GM12864 (cell line): Measurements from ENCODE around the gene ELAVL3.

Experiments
- DNase-seq: peaks from one replicate; pipeline ENCODE4 v3.0.0-alpha.2; 2011; ENCODE audit warnings: low read depth
- H3K4me3 ChIP-seq: 2 replicates; pipeline ENCODE4 v1.5.1; 2011; ENCODE audit warnings: mild to moderate bottlenecking, low read depth, low read length, control low read depth
- CTCF ChIP-seq: IDR thresholded peaks from 2 replicates; pipeline ENCODE4 v1.5.1; 2011; ENCODE audit warnings: low read depth, mild to moderate bottlenecking, moderate library complexity, low read length, control low read depth, inconsistent platforms; ENCODE audit errors: missing control alignments

Gene ELAVL3

GRCh38 chr19:11507370-11508078, 26.7 kb upstream of the ELAVL3 start:
- H3K4me3 ChIP-seq: no peak overlapping the region
- no peak for TF ChIP-seq CTCF
- DNase-seq: no peak

DNA sequence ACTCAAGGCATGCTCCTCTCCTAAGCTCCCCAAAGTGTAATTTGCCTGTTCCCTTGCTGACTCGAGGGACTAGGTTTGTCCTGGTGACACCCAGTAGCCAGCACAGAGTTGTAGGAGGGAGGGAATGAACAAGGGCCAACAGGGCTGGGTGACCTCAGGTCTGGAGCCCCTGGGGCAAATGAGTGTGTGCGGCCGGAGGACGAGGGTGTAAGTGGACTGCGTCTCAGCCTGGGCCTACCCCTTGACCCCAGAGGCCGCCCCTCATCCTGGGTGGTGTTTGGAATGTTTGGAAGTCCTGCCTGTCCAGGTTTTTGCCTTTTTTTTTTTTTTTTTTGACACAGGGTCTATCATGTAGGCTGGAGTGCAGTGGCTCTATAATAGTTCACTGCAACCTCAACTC, 26.1 kb upstream of the ELAVL3 start:
- H3K4me3 ChIP-seq: peak overlapping the region; percentile 17
- TF ChIP-seq CTCF: no peak
- DNase-seq: no peak

DNA sequence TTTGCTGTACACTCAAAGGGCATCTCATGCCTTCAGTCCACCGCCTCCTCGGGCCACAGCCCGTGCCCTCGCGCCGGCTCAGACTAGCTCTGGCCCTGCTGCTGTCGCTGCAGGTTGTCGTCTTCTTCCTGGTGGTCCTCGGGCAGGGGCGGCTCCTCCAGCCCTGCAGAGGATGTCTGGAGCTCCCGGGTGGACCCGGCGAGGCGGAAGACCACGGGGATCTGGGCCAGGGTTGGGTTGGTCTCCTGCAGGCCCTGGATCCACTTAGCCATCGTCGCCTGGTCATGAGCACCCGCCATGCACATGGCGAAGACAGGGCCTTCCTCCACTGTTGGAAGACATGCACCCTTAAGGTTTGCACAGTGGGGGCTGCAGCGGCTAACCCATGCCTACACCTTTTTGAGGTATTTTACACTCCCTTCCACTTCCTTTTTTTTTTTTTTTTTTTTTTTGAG, 25.3 kb upstream of the ELAVL3 start:
- DNase-seq: no peak
- no peak for TF ChIP-seq CTCF
- peak overlapping the region; percentile 82 for H3K4me3 ChIP-seq

DNA sequence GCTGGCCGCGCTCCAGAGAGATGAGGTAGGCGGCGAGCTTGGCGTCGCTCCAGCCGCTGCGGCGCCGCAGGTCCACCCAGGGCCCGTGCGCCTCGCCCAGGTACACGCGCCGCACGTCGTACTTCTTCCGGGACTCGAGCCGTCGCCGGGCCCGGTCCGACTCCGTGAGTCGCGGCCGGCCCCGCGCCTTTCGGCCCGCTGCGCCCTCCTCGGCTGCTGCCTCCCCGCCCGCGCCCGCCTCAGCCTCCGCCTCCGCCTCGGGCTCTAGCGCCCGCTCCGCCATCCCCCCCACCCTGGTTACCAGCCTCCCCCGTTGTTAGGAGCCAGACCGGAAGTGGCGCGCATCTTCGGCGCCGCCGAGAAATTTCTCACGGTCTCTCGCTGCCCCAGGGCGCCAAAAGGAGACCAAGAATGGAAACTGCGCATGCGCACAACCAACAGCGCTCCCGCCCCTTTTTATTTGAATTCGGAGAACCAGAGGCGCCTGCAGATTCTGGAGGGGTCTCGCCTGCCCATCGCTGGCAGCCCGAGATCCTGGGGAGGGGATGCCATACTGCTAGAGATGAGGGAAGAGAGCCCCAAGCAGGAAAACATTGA, 24.8 kb upstream of the ELAVL3 start, which contains the start of gene ZNF653:
Gene ZNF653 (minus strand): TSS at position 336 of the 597 bp plus-strand sequence. CDS start 53 bp downstream, at position 283.
- TF ChIP-seq CTCF: no peak
- H3K4me3 ChIP-seq: peak within 1 kb of the TSS; percentile 82
- DNase-seq: peak; percentile 87

GRCh38 chr19:11505032-11505503, 24.2 kb upstream of the ELAVL3 start:
- H3K4me3 ChIP-seq: peak overlapping the region; percentile 82
- peak; percentile 89 for DNase-seq

GRCh38 chr19:11504502-11505031, 23.7 kb upstream of the ELAVL3 start:
- no peak for TF ChIP-seq CTCF
- H3K4me3 ChIP-seq: peak overlapping the region; percentile 82
- DNase-seq: no peak

More at GRCh38 chr19:11505032-11505503, 24.2 kb upstream of the ELAVL3 start:
- no peak for TF ChIP-seq CTCF
